COR-L47 (cell line): ENCODE measurements around the gene TTC27.

Experiments
- DNase-seq: peaks from one replicate; lab custom pipeline; 2025; lab: John Stamatoyannopoulos, UW

The TTC27 gene

GRCh38 chr2:32755666-32756065 is 127.8 kb downstream of the TTC27 start:
- DNase-seq = no peak

DNA sequence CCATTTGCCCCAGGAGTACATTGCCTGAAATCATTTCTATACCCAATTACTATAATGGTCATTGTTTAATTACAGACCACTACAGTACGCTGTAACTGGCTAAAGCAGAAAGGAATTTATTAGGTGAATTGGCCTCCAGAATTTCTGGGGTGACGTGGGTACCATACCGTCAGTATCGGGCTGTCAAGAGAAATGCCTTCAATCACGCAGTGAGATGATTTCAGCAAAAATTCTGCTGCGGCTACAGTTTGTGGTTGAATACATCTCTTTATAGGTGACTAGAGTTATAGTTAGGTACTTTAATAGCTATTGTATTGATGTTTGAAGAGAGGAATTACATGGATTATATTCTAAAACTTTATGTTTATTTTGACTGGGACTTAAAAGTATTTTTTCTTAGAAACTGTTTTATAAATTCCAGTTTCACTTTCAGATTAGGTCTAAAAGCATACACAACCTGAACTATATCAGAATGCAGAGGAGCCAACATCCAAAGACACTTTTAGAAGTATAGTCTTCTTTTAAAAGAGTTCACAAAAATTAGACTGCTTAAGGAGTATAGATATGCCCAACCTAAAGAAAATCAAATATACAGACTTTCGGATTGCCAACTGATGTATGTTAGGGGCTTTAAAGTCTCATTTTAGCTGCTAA is 128.4 kb downstream of the TTC27 start:
- DNase-seq = no peak

DNA sequence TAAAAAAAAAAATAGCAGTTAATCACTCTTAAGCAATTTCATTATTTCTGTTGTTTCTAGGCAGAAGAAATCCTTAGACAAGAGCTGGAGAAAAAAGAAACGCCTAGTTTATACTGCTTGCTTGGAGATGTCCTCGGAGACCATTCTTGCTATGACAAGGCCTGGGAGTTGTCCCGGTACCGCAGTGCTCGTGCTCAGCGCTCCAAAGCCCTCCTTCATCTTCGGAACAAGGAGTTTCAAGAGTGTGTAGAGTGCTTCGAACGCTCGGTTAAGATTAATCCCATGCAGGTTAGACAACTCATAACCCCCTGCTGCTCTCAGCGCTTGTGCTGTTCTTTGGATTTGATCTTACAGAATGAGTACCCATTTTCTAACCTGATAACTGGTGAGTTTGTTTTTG is 130.4 kb downstream of the TTC27 start:
- no peak for DNase-seq

- no peak for DNase-seq
Measured at GRCh38 chr2:32760628-32761027, 132.8 kb downstream of the TTC27 start.

- DNase-seq = no peak
Measured at GRCh38 chr2:32768387-32769174, 140.7 kb downstream of the TTC27 start.

- DNase-seq = no peak
Measured at GRCh38 chr2:32770360-32770759, 142.5 kb downstream of the TTC27 start.

GRCh38 chr2:32772638-32773447 is 145.0 kb downstream of the TTC27 start:
- DNase-seq = peak; percentile 9

DNA sequence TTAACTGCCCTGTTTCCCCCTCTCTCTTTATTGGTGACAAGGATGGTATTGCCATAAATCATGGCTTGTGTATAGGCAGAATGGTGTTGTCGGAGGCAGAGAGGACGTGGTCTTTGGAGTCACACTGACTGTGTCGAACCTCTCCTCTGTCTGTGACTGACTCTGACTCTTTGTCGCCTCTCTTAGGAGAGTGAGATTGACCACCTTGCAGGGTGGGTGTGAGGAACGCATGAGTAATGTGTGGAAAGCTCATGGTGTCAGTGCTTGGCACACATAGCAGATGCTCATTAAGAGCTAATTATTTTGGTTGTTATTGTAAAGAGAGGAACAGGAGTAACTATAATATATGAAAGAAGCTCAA is 145.6 kb downstream of the TTC27 start:
- DNase-seq = no peak

DNA sequence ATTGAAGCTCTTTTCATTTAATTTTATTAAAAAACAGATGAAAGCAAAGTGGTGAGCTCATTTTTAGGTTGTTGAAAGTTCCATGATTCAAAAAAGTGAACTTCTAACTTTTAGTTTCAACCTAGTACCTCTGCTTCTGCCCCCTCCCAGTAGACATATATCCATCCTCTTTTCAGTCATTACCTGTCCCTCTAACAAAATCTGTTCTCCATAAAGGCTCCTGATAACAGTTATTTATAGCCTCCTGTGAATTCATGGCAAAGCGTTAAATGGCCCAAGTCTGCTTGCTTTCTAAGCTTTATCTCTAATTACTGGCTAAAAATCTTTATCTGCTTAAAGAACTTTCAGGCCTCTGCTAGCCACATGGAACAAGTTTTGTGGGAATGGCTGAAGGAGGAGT is 148.1 kb downstream of the TTC27 start:
- DNase-seq = no peak

GRCh38 chr2:32777714-32778113 is 149.9 kb downstream of the TTC27 start:
- no peak for DNase-seq

DNA sequence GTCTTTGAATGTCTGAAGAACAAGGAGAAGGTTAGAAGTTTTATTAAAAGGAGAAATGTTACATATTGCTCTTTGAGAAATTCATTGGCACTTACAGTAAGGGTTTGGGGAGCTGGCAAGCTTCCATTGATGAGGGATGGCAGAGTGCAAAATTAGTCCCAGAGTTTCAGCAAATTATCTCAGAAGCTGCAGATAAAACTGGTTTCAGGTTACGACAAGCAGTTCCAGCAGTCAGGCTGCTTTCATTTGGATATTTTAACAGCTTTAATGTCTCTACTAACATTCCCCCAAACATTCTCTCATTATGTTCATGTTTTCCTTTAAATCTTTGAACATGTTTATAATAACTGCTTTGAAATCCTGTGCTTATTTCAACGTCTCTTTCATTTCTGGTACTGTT is 153.1 kb downstream of the TTC27 start:
- no peak for DNase-seq

GRCh38 chr2:32783469-32783868 is 155.6 kb downstream of the TTC27 start:
- no peak for DNase-seq

DNA sequence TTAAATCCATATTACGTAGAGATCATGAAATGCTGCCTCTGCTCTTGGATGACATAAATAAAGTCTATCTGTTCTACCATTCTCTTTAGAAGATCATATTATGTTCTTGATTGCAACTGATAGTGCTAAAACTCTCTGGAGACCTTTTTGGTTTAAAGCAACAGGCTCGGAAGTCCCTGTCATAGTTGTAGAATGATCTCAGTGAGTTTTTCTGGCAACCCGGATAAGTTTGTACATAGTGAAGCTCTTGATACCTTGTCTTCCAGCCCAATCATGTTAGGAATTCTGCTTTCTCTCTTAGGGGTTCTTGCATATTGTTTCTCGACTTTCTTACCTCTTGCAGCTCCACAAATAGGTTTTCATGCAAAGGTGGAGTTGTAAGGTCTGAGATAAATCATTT is 156.1 kb downstream of the TTC27 start:
- DNase-seq = no peak

- DNase-seq = no peak
Measured at GRCh38 chr2:32787207-32787606, 159.4 kb downstream of the TTC27 start.

- DNase-seq = no peak
Measured at GRCh38 chr2:32788114-32788513, 160.3 kb downstream of the TTC27 start.

- DNase-seq = no peak
Measured at GRCh38 chr2:32792416-32792815, 164.6 kb downstream of the TTC27 start.

GRCh38 chr2:32798829-32799228 is 171.0 kb downstream of the TTC27 start:
- no peak for DNase-seq

DNA sequence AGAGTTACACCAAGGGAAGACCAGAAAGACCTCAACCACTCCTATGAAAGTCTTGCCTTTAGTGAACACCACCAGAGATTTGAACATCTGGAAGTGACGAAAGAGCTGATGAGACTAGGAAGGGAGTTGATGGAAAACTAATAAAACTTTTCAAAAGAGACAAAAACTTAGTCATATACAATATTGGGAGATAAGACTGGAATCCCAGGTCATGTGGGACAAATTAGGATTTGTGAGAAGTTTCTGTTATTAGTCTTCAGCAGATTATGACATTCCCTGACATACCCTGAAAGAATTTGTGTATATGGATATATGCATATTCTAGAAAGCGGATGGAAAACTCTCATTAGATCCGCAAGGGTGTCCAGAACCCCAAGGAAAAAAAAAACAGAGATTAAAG is 173.9 kb downstream of the TTC27 start:
- no peak for DNase-seq

- no peak for DNase-seq
Measured at GRCh38 chr2:32802877-32803276, 175.0 kb downstream of the TTC27 start.

- no peak for DNase-seq
Measured at GRCh38 chr2:32804205-32804604, 176.4 kb downstream of the TTC27 start.

- no peak for DNase-seq
Measured at GRCh38 chr2:32805104-32806095, 177.6 kb downstream of the TTC27 start.

- no peak for DNase-seq
Measured at GRCh38 chr2:32806857-32807256, 179.0 kb downstream of the TTC27 start.
